GM12892 (cell line): ENCODE results near the gene GHRH.
A peak's percentile ranks its signal among the peaks of the same experiment; 100 is the strongest.

ENCODE experiments used
- DNase-seq: peaks from one replicate; pipeline ENCODE4 v3.0.0; 2011; ENCODE audit not compliant: insufficient read length
- FAIRE-seq: peaks from 2 replicates; lab custom pipeline; 2011; peaks lifted over from hg19 to GRCh38; lab: Jason Lieb, UNC
- POLR2A ChIP-seq: IDR thresholded peaks from 2 replicates; pipeline ENCODE4 v1.6.1; 2011; ENCODE audit warnings: low read depth, low read length, control low read depth
- POLR2AphosphoS5 ChIP-seq: IDR thresholded peaks from 2 replicates; pipeline ENCODE4 v1.6.1; 2011; ENCODE audit warnings: low read depth, low read length, control low read depth
- TAF1 ChIP-seq: IDR thresholded peaks from 2 replicates; pipeline ENCODE4 v1.6.1; 2011; ENCODE audit warnings: low read depth, mild to moderate bottlenecking, control low read depth, low read length, borderline replicate concordance

GHRH gene

DNA sequence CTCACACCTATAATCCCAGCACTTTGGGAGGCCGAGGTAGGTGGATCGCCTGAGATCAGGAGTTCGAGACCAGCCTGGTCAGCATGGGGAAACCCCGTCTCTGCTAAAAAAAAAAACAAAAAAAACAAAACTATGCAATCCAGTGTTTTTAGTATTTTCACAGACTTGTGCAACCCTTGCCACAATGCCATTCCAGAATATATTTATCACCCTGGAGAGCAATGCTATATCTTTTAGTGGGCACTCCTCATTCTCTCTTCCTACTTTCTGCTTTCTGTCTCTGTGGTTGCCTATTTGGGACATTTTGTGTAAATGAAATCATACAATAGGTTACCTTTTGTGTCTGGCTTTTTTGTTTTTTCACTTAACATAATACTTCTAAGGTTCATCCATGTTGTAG is 43.2 kb downstream of the GHRH start:
- TF ChIP-seq TAF1 (no peak), POLR2AphosphoS5 (no peak), POLR2A (no peak)
- DNase-seq (no peak), FAIRE-seq (no peak)

DNA sequence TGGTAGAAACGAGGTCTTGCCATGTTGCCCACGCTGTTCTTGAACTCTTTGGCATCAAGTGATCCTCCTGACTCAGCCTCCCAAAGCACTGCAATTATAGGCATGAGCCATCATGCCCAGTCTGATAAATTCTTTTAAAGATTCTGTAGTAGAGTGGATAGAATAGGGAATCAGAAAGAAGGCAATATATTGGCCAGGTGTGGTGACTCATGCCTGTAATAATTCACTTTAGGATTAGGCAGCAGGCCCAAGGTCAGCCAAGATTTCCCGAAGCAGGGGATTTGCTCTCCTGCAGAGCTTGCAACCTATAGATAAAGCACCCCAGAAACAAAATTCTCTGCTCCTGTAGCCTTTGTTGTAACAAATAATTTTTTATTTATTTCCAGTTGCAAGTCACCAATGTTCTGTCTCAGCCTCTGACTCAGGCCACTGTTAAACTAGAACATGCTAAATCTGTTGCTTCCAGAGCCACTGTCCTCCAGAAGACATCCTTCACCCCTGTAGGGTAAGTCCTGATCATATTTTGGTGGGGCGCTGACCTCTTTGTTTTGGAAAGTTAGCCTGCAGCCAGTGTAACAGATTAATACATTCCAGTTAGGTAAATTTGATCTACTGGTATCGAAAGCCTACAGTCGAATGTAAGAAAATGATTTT is 51.8 kb downstream of the GHRH start:
- TF ChIP-seq TAF1 (no peak), POLR2A (no peak), POLR2AphosphoS5 (no peak)
- FAIRE-seq = no peak
- no peak for DNase-seq

DNA sequence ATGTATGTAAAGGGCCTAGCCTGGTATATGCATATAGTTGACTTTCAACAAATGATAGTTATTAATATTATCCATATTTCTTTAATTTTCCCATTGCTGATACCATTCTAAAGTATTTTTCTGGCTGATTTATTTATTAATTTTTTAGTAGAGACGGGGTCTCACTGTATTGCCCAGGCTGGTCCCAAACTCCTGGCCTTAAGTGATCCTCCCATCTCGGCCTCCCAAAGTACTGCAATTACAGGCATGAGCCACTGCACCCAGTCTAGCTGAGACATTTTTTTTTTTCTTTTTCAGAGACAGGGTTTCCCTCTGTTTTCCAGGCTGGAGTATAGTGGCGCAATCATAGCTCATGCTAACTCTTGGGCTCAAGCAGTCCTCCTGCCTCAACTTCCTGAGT is 52.4 kb downstream of the GHRH start:
- DNase-seq (no peak), FAIRE-seq (no peak)
- no peak for TF ChIP-seq POLR2A
- TF ChIP-seq POLR2AphosphoS5 = no peak
- TF ChIP-seq TAF1 = no peak

DNA sequence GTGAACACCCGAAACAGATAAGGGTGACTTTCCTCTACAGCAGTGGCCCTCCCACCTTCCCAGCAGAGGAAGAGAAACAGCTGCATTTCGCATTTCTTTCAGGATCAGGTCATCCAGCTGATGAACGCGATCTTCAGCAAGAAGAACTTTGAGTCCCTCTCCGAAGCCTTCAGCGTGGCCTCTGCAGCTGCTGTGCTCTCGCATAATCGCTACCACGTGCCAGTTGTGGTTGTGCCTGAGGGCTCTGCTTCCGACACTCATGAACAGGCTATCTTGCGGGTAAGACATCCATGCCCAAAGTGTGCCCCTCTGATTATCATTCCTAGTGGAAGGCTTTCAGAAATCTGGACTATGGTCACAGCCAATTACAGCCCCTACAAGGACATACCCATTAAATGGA is 54.4 kb downstream of the GHRH start:
- DNase-seq (no peak), FAIRE-seq (no peak)
- TF ChIP-seq TAF1 (no peak), POLR2AphosphoS5 (no peak), POLR2A (no peak)

DNA sequence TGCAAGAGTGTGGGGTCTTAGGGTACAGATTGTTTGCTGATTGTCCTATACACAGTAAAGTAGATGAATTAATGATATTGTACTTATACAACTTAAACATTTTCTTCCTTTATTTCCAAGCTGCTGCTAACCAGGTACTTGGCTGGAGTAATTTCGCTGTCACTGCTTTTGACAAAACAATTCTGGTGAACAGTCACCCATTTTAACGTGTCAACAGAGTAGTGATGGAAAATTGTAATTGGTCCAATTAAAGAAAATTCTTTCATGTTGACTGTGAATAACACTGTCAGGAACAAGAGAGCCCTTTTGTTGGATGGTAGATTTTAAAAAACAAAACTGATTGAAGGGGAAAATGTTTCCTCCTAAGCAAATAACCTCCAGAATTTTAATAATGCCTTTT is 55.8 kb downstream of the GHRH start:
- FAIRE-seq = no peak
- TF ChIP-seq TAF1 = no peak
- TF ChIP-seq POLR2AphosphoS5 = no peak
- no peak for TF ChIP-seq POLR2A
- no peak for DNase-seq

DNA sequence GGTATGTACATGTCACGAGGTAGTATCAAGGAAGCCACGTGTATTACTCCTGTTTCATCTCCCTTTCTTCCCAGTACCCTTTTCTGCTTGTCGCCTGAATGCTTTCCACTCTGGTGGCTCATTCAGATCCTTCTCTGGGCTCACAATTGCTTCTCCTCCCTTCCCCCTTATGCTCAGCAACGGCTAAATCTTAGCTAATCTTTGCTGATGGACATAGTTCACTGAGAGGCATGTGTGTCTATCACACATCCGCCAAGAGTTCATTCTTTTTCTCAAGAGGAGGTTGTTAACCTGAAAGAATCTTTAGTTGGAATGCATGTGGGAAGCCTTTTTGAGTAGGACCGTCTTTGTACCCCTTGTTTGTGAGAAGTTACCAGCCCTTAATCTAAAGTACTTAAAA is 56.5 kb downstream of the GHRH start:
- DNase-seq (no peak), FAIRE-seq (no peak)
- TF ChIP-seq TAF1 = no peak

DNA sequence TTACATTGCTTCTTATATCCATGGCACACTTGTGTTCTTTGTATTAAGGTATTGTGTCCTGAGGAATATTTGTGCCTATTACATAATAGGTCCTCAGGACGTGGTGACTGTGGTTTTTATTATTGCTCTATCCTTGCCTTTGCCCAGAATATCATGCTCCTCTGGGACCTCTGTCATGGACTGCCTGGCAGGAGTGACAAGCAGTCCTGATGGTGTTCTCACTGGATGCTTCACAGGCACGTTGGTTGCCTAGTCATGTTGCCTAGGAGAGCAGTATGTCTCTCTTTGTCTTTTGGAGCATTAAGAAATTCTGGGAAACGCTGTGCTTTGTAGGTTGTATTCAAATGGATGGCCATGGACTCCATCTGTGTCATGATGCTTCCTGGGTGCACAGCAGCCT is 57.6 kb downstream of the GHRH start:
- TF ChIP-seq POLR2AphosphoS5 (0 out of 2 replicates have a peak, but pooled peaks have one; percentile 34), TAF1 (no peak)
- no peak for FAIRE-seq
- DNase-seq = no peak

DNA sequence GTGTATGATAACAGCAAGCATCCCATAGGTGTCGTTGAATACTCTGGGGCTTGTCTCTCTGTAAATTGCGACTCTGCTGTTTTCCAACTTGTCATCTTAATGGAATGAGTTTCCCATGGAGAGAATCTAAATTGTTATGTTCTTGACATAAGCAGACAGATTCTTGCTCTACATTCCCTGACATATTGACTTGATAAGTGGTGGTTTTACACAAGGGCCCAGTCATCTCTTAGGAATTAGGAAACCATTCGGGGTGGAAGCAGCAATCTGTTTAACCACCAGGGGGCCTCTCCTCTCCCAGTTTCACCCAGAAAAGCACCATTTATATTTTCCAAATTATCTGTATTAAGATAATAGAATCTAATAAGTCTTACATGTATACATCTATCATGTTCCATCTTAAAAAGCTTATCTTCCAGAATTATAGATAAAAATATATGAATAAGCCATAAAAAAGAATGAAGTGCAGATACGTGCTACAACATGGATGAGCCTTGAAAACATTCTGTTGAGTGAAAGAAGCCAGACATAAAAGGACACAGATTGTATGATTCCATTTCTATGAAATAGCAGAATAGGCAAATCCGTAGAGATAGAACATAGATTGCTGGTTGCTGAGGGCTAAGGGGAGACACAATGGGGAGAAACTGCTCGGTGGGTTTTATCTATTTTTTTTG is 59.2 kb downstream of the GHRH start:
- DNase-seq (no peak), FAIRE-seq (no peak)
- TF ChIP-seq POLR2A (no peak), TAF1 (no peak), POLR2AphosphoS5 (no peak)

DNA sequence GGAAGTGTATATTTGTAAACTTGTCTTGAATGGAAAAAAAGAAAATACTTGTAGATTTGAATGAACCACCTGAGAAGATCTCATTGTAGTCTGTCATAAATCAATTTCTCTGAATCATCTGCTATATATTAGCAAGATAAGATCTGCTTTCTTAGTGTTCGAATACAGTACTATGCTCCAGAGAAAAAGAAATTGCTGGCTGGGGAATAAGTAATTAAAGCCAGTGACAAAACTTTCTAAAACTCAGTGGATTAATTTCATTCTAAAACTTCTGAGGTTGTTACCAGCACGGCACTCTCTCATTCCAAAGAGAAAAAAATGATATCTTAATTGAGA is 59.8 kb downstream of the GHRH start:
- TF ChIP-seq POLR2A (no peak), POLR2AphosphoS5 (no peak), TAF1 (no peak)
- no peak for FAIRE-seq

More for the DNA sequence above, 59.8 kb downstream of the GHRH start:
- DNase-seq = no peak
